Measurements from ENCODE around the gene GAL3ST1. TPM values are rescaled to one million over a fixed set of nuclear protein-coding genes. Genes with fewer than 3 reads are reported as not detected.
"Not testable (repeated sequence)": the region's sequence is repeated elsewhere in the genome, so short reads cannot be mapped to it uniquely, and the experiment has no call there.

GAL3ST1 gene
- total and polyA plus RNA-seq, 2 experiments from 2014 or later: 1.5 to 2.9 TPM

DNA sequence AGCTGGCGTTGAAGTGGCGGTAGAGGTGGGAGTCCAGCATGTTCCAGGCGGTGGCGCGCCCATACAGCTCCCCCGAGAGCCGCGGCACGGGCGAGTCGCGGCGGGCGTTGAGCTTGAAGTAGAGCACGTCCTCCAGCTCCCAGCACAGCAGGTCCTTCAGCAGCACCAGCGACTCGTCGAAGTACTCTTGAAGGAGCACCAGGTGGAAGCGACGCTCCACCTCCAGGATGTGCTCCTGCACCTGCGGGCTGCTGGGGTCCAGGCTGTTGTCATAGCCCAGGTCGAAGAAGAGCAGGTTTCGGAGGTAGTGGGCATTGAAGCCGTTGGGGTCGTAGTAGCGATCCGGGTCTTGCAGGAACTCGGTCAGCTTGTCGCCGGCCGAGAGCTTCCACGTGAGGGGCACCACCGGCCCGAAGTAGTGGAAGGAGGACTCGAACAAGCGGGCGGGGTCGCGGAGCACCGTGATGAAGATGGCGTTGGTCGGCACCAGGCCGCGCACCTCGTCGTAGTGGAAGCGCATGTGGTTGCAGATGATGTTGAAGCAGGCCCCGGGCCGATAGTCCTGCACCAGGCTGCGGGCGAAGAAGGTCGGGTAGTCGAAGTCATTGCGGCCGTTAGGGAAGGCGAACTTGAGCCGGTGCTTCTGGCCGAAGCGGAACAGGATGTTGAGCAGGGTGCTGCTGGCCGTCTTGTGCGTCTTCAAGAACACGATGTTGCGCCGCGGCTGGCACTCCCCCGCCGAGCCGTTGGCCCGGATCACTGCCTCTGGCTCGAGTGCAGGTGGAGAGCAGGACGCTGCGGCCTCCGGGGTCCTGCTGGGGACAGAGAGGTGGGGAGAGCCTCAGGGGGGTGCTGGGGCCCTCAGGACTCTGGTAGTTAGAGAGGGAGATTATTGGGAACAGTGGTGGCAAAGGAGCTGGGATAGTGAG, 18.9 kb downstream of the GAL3ST1 start:
- Histone ChIP-seq H3K9me3 (ENCODE audit: low read depth) (no peaks in the 10 kb centered on the region), H3K4me3 (no peak overlapping the region), H3K27ac (no peak overlapping the region), H3K27me3 (no peaks in the 10 kb centered on the region), H3K36me3 (no peaks in the 10 kb centered on the region), H3K4me1 (ENCODE audit: low read depth) (no peaks in the 10 kb centered on the region)
- TF ChIP-seq, protein P1, sequence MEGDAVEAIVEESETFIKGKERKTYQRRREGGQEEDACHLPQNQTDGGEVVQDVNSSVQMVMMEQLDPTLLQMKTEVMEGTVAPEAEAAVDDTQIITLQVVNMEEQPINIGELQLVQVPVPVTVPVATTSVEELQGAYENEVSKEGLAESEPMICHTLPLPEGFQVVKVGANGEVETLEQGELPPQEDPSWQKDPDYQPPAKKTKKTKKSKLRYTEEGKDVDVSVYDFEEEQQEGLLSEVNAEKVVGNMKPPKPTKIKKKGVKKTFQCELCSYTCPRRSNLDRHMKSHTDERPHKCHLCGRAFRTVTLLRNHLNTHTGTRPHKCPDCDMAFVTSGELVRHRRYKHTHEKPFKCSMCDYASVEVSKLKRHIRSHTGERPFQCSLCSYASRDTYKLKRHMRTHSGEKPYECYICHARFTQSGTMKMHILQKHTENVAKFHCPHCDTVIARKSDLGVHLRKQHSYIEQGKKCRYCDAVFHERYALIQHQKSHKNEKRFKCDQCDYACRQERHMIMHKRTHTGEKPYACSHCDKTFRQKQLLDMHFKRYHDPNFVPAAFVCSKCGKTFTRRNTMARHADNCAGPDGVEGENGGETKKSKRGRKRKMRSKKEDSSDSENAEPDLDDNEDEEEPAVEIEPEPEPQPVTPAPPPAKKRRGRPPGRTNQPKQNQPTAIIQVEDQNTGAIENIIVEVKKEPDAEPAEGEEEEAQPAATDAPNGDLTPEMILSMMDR (IDR thresholded peaks at IDR 0.05; ENCODE audit: low read depth, low read length): no peak
- no peak for DNase-seq (ENCODE audit: low read depth in 1 of 2, low spot score in 1 of 2)

DNA sequence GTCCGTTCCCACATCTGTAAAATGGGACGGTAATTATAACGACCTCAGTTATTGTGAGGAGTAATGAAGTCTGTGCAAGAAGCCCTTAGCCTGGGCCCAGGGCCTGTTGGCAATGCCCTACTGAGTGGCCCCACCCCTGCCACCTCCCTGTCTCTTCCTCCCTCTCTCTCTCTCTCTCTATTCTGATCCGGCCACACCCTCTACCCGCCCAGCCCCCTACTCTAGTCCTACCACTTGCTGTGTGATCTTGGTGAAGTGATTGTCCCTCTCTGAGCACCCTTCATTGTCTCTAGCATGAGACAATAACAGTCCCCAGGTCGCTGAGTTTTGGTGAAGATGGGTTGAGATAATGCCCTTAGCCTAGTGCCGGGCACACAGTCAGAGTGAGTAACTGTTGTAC, 20.5 kb downstream of the GAL3ST1 start:
- Histone ChIP-seq H3K4me3 (no peak overlapping the region), H3K36me3 (no peaks in the 10 kb centered on the region), H3K4me1 (ENCODE audit: low read depth) (no peaks in the 10 kb centered on the region), H3K27me3 (no peaks in the 10 kb centered on the region), H3K27ac (no peak overlapping the region), H3K9me3 (ENCODE audit: low read depth) (no peaks in the 10 kb centered on the region)
- TF ChIP-seq, protein P1 (IDR thresholded peaks at IDR 0.05; ENCODE audit: low read depth, low read length): no peak
- DNase-seq (ENCODE audit: low read depth in 1 of 2, low spot score in 1 of 2): no peak

DNA sequence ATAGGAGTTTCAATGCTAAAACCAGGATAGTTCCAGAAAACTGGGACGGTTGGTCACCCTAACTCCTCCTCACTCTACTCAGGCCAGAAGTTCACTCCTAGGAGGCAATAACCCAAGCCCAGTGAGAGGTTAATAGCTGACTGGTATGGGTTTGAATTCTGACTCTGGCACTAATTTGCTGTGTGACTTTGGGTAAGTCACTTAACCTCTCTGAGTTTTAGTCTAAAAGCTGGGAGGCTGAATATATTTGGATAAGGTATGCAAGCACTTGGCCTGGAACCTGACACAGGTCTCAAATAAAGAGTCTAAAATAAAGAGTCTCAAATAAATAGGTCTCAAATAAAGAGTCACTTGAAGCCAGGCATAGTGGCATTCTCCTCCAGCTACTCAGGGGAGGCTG, 21.7 kb downstream of the GAL3ST1 start:
- no peaks in the 10 kb centered on the region for H3K36me3 ChIP-seq
- H3K4me3 ChIP-seq: no peak overlapping the region
- TF ChIP-seq, protein P1 (IDR thresholded peaks at IDR 0.05; ENCODE audit: low read depth, low read length): no peak
- DNase-seq (ENCODE audit: low read depth in 1 of 2, low spot score in 1 of 2): no peak
- H3K27me3 ChIP-seq: no peaks in the 10 kb centered on the region
- H3K9me3 ChIP-seq (ENCODE audit: low read depth): no peaks in the 10 kb centered on the region
- no peak overlapping the region for H3K27ac ChIP-seq
- H3K4me1 ChIP-seq (ENCODE audit: low read depth): no peaks in the 10 kb centered on the region

DNA sequence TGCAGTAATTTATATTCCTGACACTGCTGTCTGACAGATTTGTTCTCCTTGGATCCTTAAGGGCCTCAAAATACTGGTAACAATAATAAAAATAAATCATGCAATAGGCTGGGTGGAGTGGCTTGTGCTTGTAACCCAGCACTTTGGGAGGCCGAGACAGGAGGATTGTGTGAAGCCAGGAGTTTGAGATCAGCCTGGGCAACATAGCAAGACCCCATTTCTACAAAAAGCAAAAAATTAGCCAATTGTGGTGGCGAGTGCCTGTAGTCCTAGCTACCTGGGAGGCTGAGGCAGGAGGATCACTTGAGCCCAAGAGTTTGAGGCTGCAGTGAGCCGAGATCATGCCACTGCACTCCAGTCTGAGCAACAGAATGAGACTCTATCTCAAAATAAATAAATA, 22.7 kb downstream of the GAL3ST1 start:
- H3K4me1 ChIP-seq (ENCODE audit: low read depth); H3K9me3 ChIP-seq (ENCODE audit: low read depth); H3K36me3 ChIP-seq; H3K4me3 ChIP-seq; H3K27ac ChIP-seq; DNase-seq (ENCODE audit: low read depth in 1 of 2, low spot score in 1 of 2); H3K27me3 ChIP-seq: not testable (repeated sequence)

DNA sequence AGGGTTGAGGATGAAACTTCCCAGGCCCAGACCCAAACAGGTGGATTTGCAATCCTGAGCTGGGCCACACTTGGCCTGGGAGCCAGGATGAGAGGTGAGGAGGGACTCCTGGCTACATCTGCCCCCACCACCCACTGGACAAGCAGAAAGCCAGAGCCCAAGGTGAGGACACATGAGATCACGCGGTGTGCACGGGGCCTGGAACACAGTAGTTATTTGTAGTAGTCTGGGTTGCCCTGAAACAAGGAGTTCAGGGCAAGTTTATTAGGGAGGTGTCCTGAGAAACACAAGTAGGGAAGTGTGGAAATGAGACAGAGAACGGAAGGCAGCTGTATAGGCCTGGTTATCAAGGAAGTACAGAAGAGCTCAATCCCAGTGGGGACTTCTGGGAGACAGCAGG, 27.3 kb downstream of the GAL3ST1 start:
- H3K27me3 ChIP-seq: peaks cover 9% of the 10 kb centered on the region
- no peak overlapping the region for H3K4me3 ChIP-seq
- H3K36me3 ChIP-seq: no peaks in the 10 kb centered on the region
- TF ChIP-seq, protein P1 (IDR thresholded peaks at IDR 0.05; ENCODE audit: low read depth, low read length): no peak
- H3K4me1 ChIP-seq (ENCODE audit: low read depth): no peaks in the 10 kb centered on the region
- no peak for DNase-seq (ENCODE audit: low read depth in 1 of 2, low spot score in 1 of 2)
- H3K27ac ChIP-seq: no peak overlapping the region
- H3K9me3 ChIP-seq (ENCODE audit: low read depth): no peaks in the 10 kb centered on the region

DNA sequence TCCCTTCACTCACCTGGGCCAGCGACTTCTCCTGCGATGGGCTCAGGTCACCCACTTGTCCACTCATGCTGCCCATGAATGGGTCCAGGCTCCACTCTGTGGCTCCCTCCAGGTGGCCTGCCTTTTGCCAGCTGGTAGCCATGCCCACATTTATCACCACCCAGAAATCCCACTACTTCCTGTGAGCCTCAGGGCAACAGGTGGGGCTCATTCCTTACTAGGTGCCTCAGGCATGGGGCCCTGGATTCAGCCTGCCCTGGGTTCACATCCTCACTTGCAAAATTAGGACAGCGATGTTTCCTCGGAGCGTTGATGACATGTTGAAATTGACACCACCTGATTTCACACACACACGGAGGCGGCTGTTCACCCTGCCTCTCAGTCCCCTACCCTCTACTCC, 27.8 kb downstream of the GAL3ST1 start, which contains the start of gene SEC14L6:
Gene SEC14L6, minus strand, starts transcription at position 126 of the 400 bp plus-strand sequence. Its CDS starts 59 bp downstream, at position 67.
- no peak within 1 kb of the TSS for H3K4me3 ChIP-seq
- TF ChIP-seq, protein P1 (IDR thresholded peaks at IDR 0.05; ENCODE audit: low read depth, low read length): no peak

More for the DNA sequence above, 27.8 kb downstream of the GAL3ST1 start, which contains the start of gene SEC14L6:
- H3K27me3 ChIP-seq: peaks cover 9% of the 10 kb centered on the region
- no peak for DNase-seq (ENCODE audit: low read depth in 1 of 2, low spot score in 1 of 2)
- H3K4me1 ChIP-seq (ENCODE audit: low read depth): no peaks in the 10 kb centered on the region
- H3K27ac ChIP-seq: no peak within 1 kb of the TSS
- no peaks in the 10 kb centered on the region for H3K9me3 ChIP-seq (ENCODE audit: low read depth)
- no peaks in the 10 kb centered on the region for H3K36me3 ChIP-seq
